DND-41 (cell line): ENCODE results near the gene ABI3BP.

Experiments
- CTCF ChIP-seq: IDR thresholded peaks from 2 replicates; pipeline ENCODE4 v1.5.1; 2012; ENCODE audit warnings: borderline replicate concordance, low read length, moderate library complexity, mild to moderate bottlenecking; ENCODE audit not compliant: poor library complexity, severe bottlenecking; ENCODE audit errors: extremely low read depth
- EZH2 ChIP-seq: IDR thresholded peaks from 3 replicates; pipeline ENCODE4 v1.6.1; 2012; ENCODE audit warnings: borderline replicate concordance, low read depth, mild to moderate bottlenecking, moderate library complexity, low read length, inconsistent platforms; ENCODE audit not compliant: severe bottlenecking

- no peak for TF ChIP-seq CTCF
- no peak for TF ChIP-seq EZH2
Measured at GRCh38 chr3:100910986-100911385, 82.2 kb downstream of the ABI3BP start.
